Vagina (tissue), 2 donors: Measurements from ENCODE around the gene DHRS4. TPM values are rescaled to one million over a fixed set of nuclear protein-coding genes. Genes with fewer than 3 reads are reported as not detected.
"Not testable (repeated sequence)": the region's sequence is repeated elsewhere in the genome, so short reads cannot be mapped to it uniquely, and the experiment has no call there.

Experiments used
- DNase-seq, 2 donors: peaks; one replicate each; pipeline ENCODE4 v3.0.0-alpha.2; 2017; ENCODE audit errors: extremely low spot score in 2 of 2
- H3K27ac ChIP-seq: fragments of 200-600 bp; sonication (generic); one replicate; pipeline ENCODE4 v1.5.1; 2019
- H3K27me3 ChIP-seq: fragments of 200-600 bp; sonication (generic); one replicate; pipeline ENCODE4 v1.5.1; 2019
- H3K36me3 ChIP-seq, 2 donors: fragments of 200-600 bp; sonication (generic); one replicate each; pipeline ENCODE4 v1.5.1; 2017 to 2019
- H3K4me1 ChIP-seq: fragments of 200-600 bp; sonication (generic); one replicate; pipeline ENCODE4 v1.5.1; 2019
- H3K4me3 ChIP-seq, 2 donors: fragments of 200-600 bp; sonication (generic); 1 replicate in 1 of 2; 2 replicates in 1 of 2; pipeline ENCODE4 v1.5.1; 2016 to 2019
- H3K9me3 ChIP-seq: fragments of 200-600 bp; sonication (generic); one replicate; pipeline ENCODE4 v1.5.1; 2019
- CTCF ChIP-seq, 3 experiments: fragments of 450-650 bp in 2 of 3; fragments of 200-600 bp in 1 of 3; sonication (generic) in 1 of 3; IDR thresholded peaks; one replicate each; pipeline ENCODE4 v1.5.1; 2017 to 2019; ENCODE audit warnings: antibody characterized with exemption in 3 of 3, mild to moderate bottlenecking in 2 of 3, moderate library complexity in 2 of 3
- POLR2A ChIP-seq, 2 donors: fragments of 450-650 bp; IDR thresholded peaks; one replicate each; pipeline ENCODE4 v1.6.1; 2017; ENCODE audit warnings: antibody characterized with exemption in 2 of 2, mild to moderate bottlenecking in 2 of 2, moderate library complexity in 2 of 2
- POLR2AphosphoS5 ChIP-seq, 2 donors: sonication (generic); formaldehyde crosslinking; IDR thresholded peaks; one replicate each; pipeline ENCODE4 v1.9.0; 2017; ENCODE audit warnings: antibody characterized with exemption in 2 of 2, mild to moderate bottlenecking in 2 of 2, low read depth in 1 of 2; ENCODE audit not compliant: insufficient read depth in 1 of 2
- intact Hi-C: fragments of 100-400 bp; cut with DNase I; formaldehyde crosslinking; loops from one replicate; pipeline ENCODE4 v1.15.1; 2023
- total RNA-seq: library from RNA; depleted of rRNA; stranded (reverse); fragments of >200 nt; gene quantifications from one replicate; pipeline ENCODE4 v1.2.3, GENCODE V29; 2016

The DHRS4 gene
- total RNA-seq, 1 donor from 2014 or later = 21.4 TPM

DNA sequence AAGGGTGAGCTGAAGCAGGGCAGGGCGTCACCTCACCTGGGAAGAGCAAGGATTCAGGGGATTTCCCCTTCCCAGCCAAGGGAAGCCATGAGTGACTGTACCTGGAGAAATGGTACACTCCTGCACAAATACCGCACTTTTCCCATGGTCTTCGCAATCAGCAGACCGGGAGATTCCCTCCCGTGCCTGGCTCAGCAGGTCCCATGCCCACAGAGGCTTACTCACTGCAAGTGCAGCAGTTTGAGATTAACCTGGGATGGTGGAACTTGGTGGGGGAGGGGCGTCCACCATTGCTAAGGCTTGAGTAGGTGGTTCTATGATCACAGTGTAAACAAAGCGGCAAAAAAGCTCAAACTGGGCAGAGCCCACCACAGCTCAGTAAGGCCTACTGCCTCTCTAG is 11.0 kb upstream of the DHRS4 start:
- Histone ChIP-seq H3K36me3 (peaks cover 0 to 8% of the 10 kb centered on the region in 2 donors), H3K27me3 (no peaks in the 10 kb centered on the region), H3K4me1 (no peaks in the 10 kb centered on the region), H3K9me3 (no peaks in the 10 kb centered on the region), H3K4me3 (no peak overlapping the region), H3K27ac (no peak overlapping the region)
- DNase-seq = peak in 1 of 2 donors; percentile 10
- TF ChIP-seq CTCF (IDR thresholded peaks at IDR 0.05) (no peak), POLR2A (IDR thresholded peaks at IDR 0.05) (no peak), POLR2AphosphoS5 (IDR thresholded peaks at IDR 0.05; ENCODE audit: insufficient read depth in 1 of 2, low read depth in 1 of 2) (no peak)
- intact Hi-C loops = no loop called here

- H3K9me3 ChIP-seq, H3K4me3 ChIP-seq, H3K27me3 ChIP-seq, intact Hi-C loops, H3K36me3 ChIP-seq, H3K27ac ChIP-seq, DNase-seq: not testable (repeated sequence)
- H3K4me1 ChIP-seq = peaks cover 19% of the 10 kb centered on the region
These were observed 4.5 kb upstream of the DHRS4 start for GRCh38 chr14:23949069-23949468.

DNA sequence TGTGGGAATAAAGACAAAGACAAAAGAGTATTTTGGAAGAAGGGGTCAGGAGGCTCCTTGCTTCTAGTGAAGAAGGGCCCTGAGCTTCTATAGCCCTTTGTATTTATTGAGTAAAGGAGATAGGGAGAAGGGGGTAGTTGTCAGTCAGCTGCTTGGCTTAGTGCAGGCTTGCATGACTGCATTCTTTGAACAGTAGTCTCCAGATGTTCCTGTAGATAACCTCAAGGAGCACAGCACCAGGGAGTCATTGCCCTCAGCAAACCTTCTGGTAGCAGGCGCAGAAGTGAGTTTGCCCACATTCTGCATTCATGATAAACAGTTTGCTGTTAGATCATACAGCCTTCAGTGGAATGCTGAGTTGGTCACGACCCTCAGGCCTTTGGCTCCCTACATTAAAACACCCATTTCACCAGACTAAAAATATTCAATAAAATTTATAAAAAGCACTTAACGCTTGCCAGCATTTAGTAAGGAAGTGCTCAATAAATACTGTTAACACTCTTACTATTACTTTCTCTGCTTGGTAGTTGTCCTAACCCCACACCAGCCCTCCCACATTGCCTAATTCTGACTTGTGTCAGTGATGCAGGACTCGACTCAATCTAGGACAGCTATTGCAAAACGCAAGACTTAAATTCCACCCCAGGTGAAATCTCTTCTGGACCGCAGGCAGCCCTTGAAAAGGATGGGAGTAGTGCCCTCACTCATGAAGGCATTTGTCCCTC is 3.0 kb upstream of the DHRS4 start:
- peak; percentile 2 to 25 for DNase-seq
- Histone ChIP-seq H3K4me3 (no peak overlapping the region), H3K36me3 (no peaks in the 10 kb centered on the region), H3K27ac (no peak overlapping the region), H3K27me3 (no peaks in the 10 kb centered on the region), H3K9me3 (no peaks in the 10 kb centered on the region), H3K4me1 (peaks cover 29% of the 10 kb centered on the region)
- TF ChIP-seq POLR2AphosphoS5 (IDR thresholded peaks at IDR 0.05; ENCODE audit: insufficient read depth in 1 of 2, low read depth in 1 of 2) (no peak), POLR2A (IDR thresholded peaks at IDR 0.05) (no peak), CTCF (IDR thresholded peaks at IDR 0.05) (no peak)
- intact Hi-C loops = no loop called here

DNA sequence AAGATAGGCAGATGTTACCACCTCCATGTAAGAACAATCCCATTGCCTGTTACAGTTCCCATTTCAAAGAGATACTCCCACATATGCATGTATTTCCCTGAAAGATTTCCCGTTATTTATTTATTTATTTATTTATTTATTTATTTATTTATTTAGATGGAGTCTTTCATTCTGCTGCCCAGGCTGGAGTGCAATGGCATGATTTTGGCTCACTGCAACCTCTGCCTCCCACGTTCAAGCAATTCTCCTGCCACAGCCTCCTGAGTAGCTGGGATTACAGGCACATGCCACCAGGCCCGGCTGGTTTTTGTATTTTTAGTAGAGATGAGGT is 2.5 kb upstream of the DHRS4 start:
- H3K27me3 ChIP-seq, H3K36me3 ChIP-seq, intact Hi-C loops, DNase-seq, H3K9me3 ChIP-seq, H3K4me3 ChIP-seq, H3K27ac ChIP-seq: not testable (repeated sequence)
- peaks cover 29% of the 10 kb centered on the region for H3K4me1 ChIP-seq

DNA sequence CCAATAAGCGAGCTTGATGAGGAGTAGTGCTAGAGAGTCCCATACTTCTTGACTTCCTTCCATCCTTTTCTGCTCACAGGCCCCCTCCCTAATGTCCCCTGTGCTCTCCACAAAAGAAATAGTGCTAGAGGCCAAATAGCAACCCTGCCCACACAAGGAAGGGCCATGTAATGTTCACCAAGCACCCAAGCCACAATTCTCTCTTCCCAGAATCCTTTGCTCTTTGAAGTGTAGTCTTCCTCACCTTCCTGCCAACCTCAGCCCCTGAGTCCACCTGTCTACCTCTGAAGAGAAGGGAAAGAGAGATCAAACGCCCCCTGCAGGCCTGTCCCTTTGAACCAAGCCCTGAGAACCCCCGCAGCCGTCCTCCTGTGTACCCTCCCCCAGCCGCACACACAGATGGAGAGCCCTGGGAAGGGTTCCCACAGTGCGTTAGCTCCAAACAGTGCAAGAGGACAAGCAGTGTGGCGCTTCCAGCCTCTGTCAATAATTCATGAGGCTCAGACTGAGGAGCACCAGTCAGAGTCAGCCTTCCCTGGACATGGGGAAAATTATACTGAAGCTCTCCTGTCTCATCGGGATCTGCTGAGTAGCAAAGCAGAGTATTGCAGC is 1.9 kb upstream of the DHRS4 start:
- no peaks in the 10 kb centered on the region for H3K9me3 ChIP-seq
- no peaks in the 10 kb centered on the region for H3K27me3 ChIP-seq
- H3K36me3 ChIP-seq = no peaks in the 10 kb centered on the region
- intact Hi-C loops = no loop called here
- H3K27ac ChIP-seq = no peak overlapping the region
- H3K4me3 ChIP-seq = no peak overlapping the region
- DNase-seq = no peak
- H3K4me1 ChIP-seq = peaks cover 29% of the 10 kb centered on the region
- no peak for TF ChIP-seq POLR2A (IDR thresholded peaks at IDR 0.05)
- TF ChIP-seq POLR2AphosphoS5 (IDR thresholded peaks at IDR 0.05; ENCODE audit: insufficient read depth in 1 of 2, low read depth in 1 of 2) = no peak
- TF ChIP-seq CTCF (IDR thresholded peaks at IDR 0.05) = no peak

- peak overlapping the region; percentile 65 to 85 for H3K4me3 ChIP-seq
- H3K36me3 ChIP-seq, H3K9me3 ChIP-seq, intact Hi-C loops, H3K27me3 ChIP-seq, DNase-seq: not testable (repeated sequence)
- peaks cover 29% of the 10 kb centered on the region for H3K4me1 ChIP-seq
- H3K27ac ChIP-seq = peak overlapping the region; percentile 89
These were observed 480 bp upstream of the DHRS4 start for GRCh38 chr14:23953116-23953463.

DNA sequence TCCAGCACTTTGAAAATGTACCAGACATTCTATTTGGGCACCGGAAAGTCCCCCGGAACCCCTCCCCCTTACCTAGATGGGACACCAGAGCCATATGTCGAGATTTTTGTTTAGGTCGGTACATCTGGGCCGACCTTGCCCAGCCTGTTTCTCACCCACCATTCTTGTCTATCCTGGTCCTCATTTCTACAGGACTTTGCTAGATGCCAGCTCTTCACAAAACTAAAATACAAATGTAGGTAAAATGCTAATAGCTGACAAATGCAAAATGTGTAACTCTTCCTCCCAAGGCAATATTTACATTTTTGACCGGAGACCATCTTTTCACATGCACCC is 677 bp downstream of the DHRS4 start:
- H3K4me1 ChIP-seq = peaks cover 29% of the 10 kb centered on the region
- DNase-seq, H3K27me3 ChIP-seq, H3K36me3 ChIP-seq, intact Hi-C loops, H3K9me3 ChIP-seq: not testable (repeated sequence)
- H3K4me3 ChIP-seq = peak overlapping the region; percentile 65 to 85
- H3K27ac ChIP-seq = peak overlapping the region; percentile 89

GRCh38 chr14:23954965-23955364 is 1.4 kb downstream of the DHRS4 start:
- H3K27me3 ChIP-seq, intact Hi-C loops, H3K27ac ChIP-seq, H3K4me3 ChIP-seq, H3K36me3 ChIP-seq, DNase-seq, H3K9me3 ChIP-seq: not testable (repeated sequence)
- H3K4me1 ChIP-seq = peaks cover 29% of the 10 kb centered on the region

- H3K4me1 ChIP-seq = peaks cover 29% of the 10 kb centered on the region
- DNase-seq, H3K27ac ChIP-seq, H3K4me3 ChIP-seq, H3K27me3 ChIP-seq, H3K9me3 ChIP-seq, H3K36me3 ChIP-seq, intact Hi-C loops: not testable (repeated sequence)
These were observed 2.2 kb downstream of the DHRS4 start for GRCh38 chr14:23955811-23956210.

GRCh38 chr14:23957913-23958569 is 4.5 kb downstream of the DHRS4 start:
- intact Hi-C loops, H3K36me3 ChIP-seq, H3K27me3 ChIP-seq, DNase-seq, H3K9me3 ChIP-seq, H3K27ac ChIP-seq, H3K4me3 ChIP-seq: not testable (repeated sequence)
- H3K4me1 ChIP-seq = peaks cover 14% of the 10 kb centered on the region
